HL-60 (cell line): ENCODE data around the gene C10orf71.

ENCODE experiments used
- DNase-seq, 2 experiments: peaks; one replicate each; pipeline ENCODE4 v3.0.0-alpha.2; 2010 to 2020; ENCODE audit warnings: low read depth in 1 of 2, low spot score in 1 of 2
- H3K27ac ChIP-seq: fragments of 250-450 bp; sonication (Bioruptor Pico); replicated peaks from 2 replicates; pipeline ENCODE4 v1.5.1; 2020; ENCODE audit warnings: mild to moderate bottlenecking, moderate library complexity
- H3K27me3 ChIP-seq: fragments of 250-450 bp; sonication (Bioruptor Pico); 2 replicates; pipeline ENCODE4 v1.5.1; 2021; ENCODE audit warnings: mild to moderate bottlenecking, moderate library complexity; ENCODE audit not compliant: insufficient read depth, poor library complexity, severe bottlenecking
- H3K4me3 ChIP-seq: replicated peaks from 2 replicates; pipeline ENCODE4 v1.5.1; 2011; ENCODE audit warnings: mild to moderate bottlenecking, control low read depth, low read length; ENCODE audit not compliant: insufficient read depth
- GABPA ChIP-seq: IDR thresholded peaks from 2 replicates; pipeline ENCODE4 v1.6.1; 2012; ENCODE audit warnings: low read depth
- POLR2AphosphoS5 ChIP-seq: IDR thresholded peaks from 2 replicates; pipeline ENCODE4 v1.6.1; 2012; ENCODE audit warnings: low read depth
- SPI1 ChIP-seq: IDR thresholded peaks from 2 replicates; pipeline ENCODE4 v1.6.1; 2012; ENCODE audit warnings: low read depth, mild to moderate bottlenecking, borderline replicate concordance
- TF ChIP-seq, protein P1 (sequence below): IDR thresholded peaks from one replicate; pipeline ENCODE4 v1.5.1; 2011; ENCODE audit warnings: low read length, control low read depth, inconsistent platforms; ENCODE audit not compliant: insufficient read depth
- TF ChIP-seq, protein P2 (sequence below): IDR thresholded peaks from 2 replicates; pipeline ENCODE4 v1.6.1; 2012; ENCODE audit warnings: low read depth; ENCODE audit not compliant: insufficient replicate concordance

Gene C10orf71

DNA sequence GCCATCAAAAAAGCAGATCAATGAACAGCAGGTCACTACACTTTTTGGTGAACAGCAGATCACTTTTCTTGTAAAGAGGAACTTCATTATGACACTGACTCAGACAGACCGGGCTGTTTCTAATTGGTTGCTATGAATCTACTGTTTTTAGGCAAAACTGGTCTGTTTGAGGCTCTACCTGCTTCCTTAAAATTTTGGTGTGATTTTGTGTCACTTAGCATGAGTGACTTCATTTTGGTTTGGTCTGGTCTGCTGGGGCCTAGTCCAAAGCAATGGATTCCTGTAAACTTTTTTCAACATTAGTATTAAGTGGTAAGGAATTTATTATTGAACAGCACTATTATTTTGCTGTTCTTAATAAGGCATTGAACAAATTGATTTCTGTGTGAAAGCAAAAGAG lies 41.8 kb upstream of the C10orf71 start:
- DNase-seq: peak in 1 of 2 experiments; percentile 55
- H3K27me3 ChIP-seq: no peaks in the 10 kb centered on the region
- no peak overlapping the region for H3K27ac ChIP-seq
- no peak overlapping the region for H3K4me3 ChIP-seq
- TF ChIP-seq, protein P1, sequence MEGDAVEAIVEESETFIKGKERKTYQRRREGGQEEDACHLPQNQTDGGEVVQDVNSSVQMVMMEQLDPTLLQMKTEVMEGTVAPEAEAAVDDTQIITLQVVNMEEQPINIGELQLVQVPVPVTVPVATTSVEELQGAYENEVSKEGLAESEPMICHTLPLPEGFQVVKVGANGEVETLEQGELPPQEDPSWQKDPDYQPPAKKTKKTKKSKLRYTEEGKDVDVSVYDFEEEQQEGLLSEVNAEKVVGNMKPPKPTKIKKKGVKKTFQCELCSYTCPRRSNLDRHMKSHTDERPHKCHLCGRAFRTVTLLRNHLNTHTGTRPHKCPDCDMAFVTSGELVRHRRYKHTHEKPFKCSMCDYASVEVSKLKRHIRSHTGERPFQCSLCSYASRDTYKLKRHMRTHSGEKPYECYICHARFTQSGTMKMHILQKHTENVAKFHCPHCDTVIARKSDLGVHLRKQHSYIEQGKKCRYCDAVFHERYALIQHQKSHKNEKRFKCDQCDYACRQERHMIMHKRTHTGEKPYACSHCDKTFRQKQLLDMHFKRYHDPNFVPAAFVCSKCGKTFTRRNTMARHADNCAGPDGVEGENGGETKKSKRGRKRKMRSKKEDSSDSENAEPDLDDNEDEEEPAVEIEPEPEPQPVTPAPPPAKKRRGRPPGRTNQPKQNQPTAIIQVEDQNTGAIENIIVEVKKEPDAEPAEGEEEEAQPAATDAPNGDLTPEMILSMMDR: no peak
- peak; percentile 31; the same call in 1 of the 2 replicates for TF ChIP-seq SPI1

DNA sequence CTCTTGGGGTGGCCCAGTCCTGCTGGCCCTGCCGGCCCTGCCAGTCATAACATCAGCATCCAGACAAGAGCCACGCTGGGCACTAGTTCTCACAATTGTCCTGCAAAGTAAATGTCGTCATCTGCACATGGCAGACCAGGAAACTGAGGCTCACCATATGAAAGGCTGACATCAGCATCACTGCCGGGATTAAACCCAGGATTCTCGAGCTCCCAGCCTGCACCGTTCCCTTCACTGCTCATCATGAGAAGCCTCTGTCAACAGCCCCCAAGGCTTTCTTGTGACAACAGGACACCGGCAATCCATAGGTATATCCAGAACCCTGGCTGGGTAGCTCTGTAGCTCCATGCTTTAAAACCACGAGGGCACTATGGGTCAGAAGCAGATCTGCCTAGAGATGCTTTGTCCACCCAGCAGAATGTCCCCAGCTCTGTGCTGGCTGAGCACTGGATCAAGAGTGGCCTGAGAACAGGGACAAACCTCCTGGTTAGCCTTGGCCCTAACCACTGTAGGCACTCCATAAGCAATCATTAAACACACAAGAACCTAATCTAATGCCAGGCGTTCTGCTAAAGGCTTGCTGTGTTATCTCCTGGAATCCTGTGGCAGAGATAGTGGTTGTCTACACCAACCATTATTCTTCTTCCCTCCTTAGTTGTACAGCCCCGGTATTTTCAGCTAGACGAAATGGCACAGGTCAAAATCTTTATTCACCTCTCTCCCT lies 41.2 kb upstream of the C10orf71 start:
- TF ChIP-seq SPI1: no peak
- TF ChIP-seq, protein P2, sequence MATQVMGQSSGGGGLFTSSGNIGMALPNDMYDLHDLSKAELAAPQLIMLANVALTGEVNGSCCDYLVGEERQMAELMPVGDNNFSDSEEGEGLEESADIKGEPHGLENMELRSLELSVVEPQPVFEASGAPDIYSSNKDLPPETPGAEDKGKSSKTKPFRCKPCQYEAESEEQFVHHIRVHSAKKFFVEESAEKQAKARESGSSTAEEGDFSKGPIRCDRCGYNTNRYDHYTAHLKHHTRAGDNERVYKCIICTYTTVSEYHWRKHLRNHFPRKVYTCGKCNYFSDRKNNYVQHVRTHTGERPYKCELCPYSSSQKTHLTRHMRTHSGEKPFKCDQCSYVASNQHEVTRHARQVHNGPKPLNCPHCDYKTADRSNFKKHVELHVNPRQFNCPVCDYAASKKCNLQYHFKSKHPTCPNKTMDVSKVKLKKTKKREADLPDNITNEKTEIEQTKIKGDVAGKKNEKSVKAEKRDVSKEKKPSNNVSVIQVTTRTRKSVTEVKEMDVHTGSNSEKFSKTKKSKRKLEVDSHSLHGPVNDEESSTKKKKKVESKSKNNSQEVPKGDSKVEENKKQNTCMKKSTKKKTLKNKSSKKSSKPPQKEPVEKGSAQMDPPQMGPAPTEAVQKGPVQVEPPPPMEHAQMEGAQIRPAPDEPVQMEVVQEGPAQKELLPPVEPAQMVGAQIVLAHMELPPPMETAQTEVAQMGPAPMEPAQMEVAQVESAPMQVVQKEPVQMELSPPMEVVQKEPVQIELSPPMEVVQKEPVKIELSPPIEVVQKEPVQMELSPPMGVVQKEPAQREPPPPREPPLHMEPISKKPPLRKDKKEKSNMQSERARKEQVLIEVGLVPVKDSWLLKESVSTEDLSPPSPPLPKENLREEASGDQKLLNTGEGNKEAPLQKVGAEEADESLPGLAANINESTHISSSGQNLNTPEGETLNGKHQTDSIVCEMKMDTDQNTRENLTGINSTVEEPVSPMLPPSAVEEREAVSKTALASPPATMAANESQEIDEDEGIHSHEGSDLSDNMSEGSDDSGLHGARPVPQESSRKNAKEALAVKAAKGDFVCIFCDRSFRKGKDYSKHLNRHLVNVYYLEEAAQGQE: no peak
- TF ChIP-seq, protein P1: no peak
- Histone ChIP-seq H3K27me3 (no peaks in the 10 kb centered on the region), H3K4me3 (no peak overlapping the region), H3K27ac (no peak overlapping the region)
- no peak for DNase-seq

DNA sequence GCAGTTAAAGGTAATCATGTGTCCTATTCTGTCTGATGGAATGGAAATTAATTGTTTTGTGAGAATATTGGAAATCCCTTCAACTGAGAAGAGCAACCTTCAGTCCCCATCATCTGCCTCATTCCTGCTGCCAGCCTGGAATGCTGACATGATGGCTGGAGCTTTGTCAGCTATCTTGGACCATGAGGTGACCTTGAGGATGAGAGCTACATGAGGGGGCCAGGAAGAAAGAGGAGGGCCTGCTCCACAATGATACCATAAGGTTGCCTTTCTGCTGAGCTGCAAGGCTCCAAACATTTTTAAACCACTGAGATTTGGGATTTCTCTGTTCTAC lies 40.7 kb upstream of the C10orf71 start:
- DNase-seq: no peak
- H3K27me3 ChIP-seq: no peaks in the 10 kb centered on the region
- no peak overlapping the region for H3K27ac ChIP-seq
- TF ChIP-seq POLR2AphosphoS5 (no peak), SPI1 (no peak)
- H3K4me3 ChIP-seq: no peak overlapping the region

DNA sequence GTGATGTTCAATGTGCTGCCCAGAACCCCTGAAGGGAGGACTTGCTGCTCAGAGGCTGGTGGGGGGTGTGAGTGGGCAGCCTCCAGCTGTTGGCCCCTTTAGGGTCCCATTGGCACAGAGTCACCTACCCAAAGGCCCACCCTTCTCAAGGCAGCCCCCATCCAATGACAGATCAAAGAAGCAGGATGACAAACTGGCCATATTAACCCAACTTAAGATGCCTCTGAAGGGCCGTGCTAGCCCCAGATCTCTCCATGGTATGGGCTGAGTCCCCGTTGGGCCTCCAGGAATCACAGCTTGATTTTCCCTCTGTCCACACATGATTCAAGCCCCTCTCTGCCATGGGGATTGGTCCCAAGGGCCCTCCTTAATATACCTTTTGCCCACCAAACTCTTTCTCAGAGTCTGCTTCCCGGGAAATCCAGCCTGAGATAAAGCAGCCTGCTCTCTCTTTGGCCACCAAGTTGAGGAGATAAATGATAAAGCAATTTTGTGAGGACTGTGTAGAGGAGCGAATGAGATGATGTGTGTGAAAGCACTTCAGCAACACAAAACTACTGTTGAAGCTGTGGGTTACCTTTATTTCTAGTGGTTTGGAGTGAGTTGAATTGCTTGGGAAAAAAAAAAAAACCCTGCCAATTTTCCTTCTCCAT lies 38.2 kb upstream of the C10orf71 start:
- Histone ChIP-seq H3K27me3 (no peaks in the 10 kb centered on the region), H3K4me3 (no peak overlapping the region), H3K27ac (no peak overlapping the region)
- DNase-seq: no peak
- TF ChIP-seq GABPA (no peak), POLR2AphosphoS5 (no peak), SPI1 (no peak)
- TF ChIP-seq, protein P2: no peak
- TF ChIP-seq, protein P1: no peak
